Breast epithelium (tissue), 4 donors: ENCODE data around the gene COL23A1. TPM values are rescaled to one million over a fixed set of nuclear protein-coding genes. Genes with fewer than 3 reads are reported as not detected.

Experiments used
- DNase-seq, 2 donors: peaks; one replicate each; pipeline ENCODE4 v3.0.0-alpha.2; 2019; ENCODE audit warnings: low spot score in 2 of 2
- H3K27ac ChIP-seq, 2 donors: fragments of 200-600 bp; sonication (generic) in 1 of 2; one replicate each; pipeline ENCODE4 v1.5.1; 2016 to 2019; ENCODE audit warnings: mild to moderate bottlenecking in 1 of 2
- H3K27me3 ChIP-seq, 2 donors: fragments of 200-600 bp; sonication (generic) in 1 of 2; one replicate each; pipeline versions ENCODE4 v1.5.1 to v1.6.0; 2017 to 2019; ENCODE audit warnings: control low read depth in 1 of 2, mild to moderate bottlenecking in 1 of 2
- H3K36me3 ChIP-seq: fragments of 200-600 bp; one replicate; pipeline ENCODE4 v1.5.1; 2019
- H3K4me1 ChIP-seq, 2 donors: fragments of 200-600 bp; sonication (generic); one replicate each; pipeline ENCODE4 v1.5.1; 2016 to 2019; ENCODE audit warnings: control low read depth in 1 of 2
- H3K4me3 ChIP-seq, 3 donors: fragments of 200-600 bp; sonication (generic); 1 replicate in 2 of 3; 2 replicates in 1 of 3; pipeline ENCODE4 v1.5.1; 2016 to 2019; ENCODE audit warnings: mild to moderate bottlenecking in 3 of 3, moderate library complexity in 2 of 3
- H3K9me3 ChIP-seq, 2 donors: fragments of 200-600 bp; sonication (generic) in 1 of 2; one replicate each; pipeline ENCODE4 v1.5.1; 2016 to 2019; ENCODE audit warnings: control low read depth in 1 of 2
- CTCF ChIP-seq, 3 donors: fragments of 450-650 bp; IDR thresholded peaks; one replicate each; pipeline ENCODE4 v1.5.1; 2016 to 2017; ENCODE audit warnings: antibody characterized with exemption in 3 of 3, mild to moderate bottlenecking in 3 of 3, moderate library complexity in 3 of 3
- POLR2A ChIP-seq: fragments of 450-650 bp; IDR thresholded peaks from one replicate; pipeline ENCODE4 v1.6.1; 2016; ENCODE audit warnings: antibody characterized with exemption, mild to moderate bottlenecking, moderate library complexity
- POLR2AphosphoS5 ChIP-seq, 3 donors: sonication (generic); formaldehyde crosslinking; IDR thresholded peaks; one replicate each; pipeline ENCODE4 v1.6.1; 2017; ENCODE audit warnings: antibody characterized with exemption in 3 of 3
- intact Hi-C: fragments of 100-400 bp; cut with DNase I; formaldehyde crosslinking; loops from one replicate; pipeline ENCODE4 v1.15.1; 2023; ENCODE audit warnings: low total_unique reads
- total RNA-seq, 3 donors: library from RNA; depleted of rRNA; stranded (reverse); fragments of >200 nt; gene quantifications; one replicate each; pipeline ENCODE4 v1.1.0, GENCODE V29; 2016

Gene COL23A1
- total RNA-seq, 3 donors from 2014 or later = 0.32 to 3.3 (median 2.6) TPM

GRCh38 chr5:178308541-178309092, 281.6 kb downstream of the COL23A1 start:
- no peak overlapping the region for H3K4me3 ChIP-seq
- no peaks in the 10 kb centered on the region for H3K36me3 ChIP-seq
- no peak for DNase-seq
- H3K27me3 ChIP-seq = no peaks in the 10 kb centered on the region
- TF ChIP-seq CTCF (IDR thresholded peaks at IDR 0.05) = no peak
- TF ChIP-seq POLR2AphosphoS5 (IDR thresholded peaks at IDR 0.05) = no peak
- TF ChIP-seq POLR2A = no peak
- no peaks in the 10 kb centered on the region for H3K4me1 ChIP-seq
- no peaks in the 10 kb centered on the region for H3K9me3 ChIP-seq
- intact Hi-C loops = no loop called here
- no peak overlapping the region for H3K27ac ChIP-seq

DNA sequence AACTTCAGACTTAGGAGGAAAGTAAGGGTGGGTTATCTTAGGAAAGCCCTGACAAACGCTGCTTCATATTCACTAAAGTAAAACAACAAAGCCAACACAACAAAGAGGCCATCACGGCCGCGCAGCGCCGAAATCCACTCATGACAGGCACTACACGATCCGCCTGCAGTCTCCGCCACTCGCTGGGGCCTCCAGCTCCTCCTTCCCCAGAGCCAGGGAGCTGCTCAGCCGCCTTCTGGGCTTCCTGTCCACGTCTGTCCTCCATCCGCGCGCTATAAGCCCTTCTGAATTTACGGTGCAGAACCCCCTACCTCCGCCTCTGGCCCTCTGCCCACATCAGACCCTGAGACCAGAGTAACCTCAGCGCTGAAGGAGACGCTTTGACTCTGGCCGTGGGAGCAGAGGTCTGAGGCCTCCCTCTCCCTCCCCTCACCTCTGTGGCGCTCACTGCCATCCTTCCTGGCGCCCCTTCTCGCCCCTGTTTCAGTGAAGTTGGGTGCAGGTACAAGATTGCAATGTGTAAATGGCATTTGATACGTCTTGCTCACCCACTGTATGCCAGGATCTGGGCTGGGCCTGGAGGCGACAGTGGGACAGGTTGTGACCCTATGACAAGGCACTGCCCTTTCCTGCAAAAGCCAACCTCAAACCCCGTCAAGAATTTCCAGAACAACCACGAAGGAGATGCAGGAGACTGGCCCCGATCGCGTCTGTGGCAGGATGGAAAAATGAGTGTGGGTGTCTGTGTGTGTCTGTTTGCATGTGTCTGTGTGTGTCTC, 282.7 kb downstream of the COL23A1 start:
- Histone ChIP-seq H3K9me3 (no peaks in the 10 kb centered on the region), H3K36me3 (no peaks in the 10 kb centered on the region), H3K27me3 (no peaks in the 10 kb centered on the region), H3K27ac (no peak overlapping the region), H3K4me3 (no peak overlapping the region), H3K4me1 (no peaks in the 10 kb centered on the region)
- DNase-seq = peak in 1 of 2 donors; percentile 41
- no peak for TF ChIP-seq CTCF (IDR thresholded peaks at IDR 0.05)
- no peak for TF ChIP-seq POLR2A
- TF ChIP-seq POLR2AphosphoS5 (IDR thresholded peaks at IDR 0.05) = no peak
- intact Hi-C loops = no loop called here

DNA sequence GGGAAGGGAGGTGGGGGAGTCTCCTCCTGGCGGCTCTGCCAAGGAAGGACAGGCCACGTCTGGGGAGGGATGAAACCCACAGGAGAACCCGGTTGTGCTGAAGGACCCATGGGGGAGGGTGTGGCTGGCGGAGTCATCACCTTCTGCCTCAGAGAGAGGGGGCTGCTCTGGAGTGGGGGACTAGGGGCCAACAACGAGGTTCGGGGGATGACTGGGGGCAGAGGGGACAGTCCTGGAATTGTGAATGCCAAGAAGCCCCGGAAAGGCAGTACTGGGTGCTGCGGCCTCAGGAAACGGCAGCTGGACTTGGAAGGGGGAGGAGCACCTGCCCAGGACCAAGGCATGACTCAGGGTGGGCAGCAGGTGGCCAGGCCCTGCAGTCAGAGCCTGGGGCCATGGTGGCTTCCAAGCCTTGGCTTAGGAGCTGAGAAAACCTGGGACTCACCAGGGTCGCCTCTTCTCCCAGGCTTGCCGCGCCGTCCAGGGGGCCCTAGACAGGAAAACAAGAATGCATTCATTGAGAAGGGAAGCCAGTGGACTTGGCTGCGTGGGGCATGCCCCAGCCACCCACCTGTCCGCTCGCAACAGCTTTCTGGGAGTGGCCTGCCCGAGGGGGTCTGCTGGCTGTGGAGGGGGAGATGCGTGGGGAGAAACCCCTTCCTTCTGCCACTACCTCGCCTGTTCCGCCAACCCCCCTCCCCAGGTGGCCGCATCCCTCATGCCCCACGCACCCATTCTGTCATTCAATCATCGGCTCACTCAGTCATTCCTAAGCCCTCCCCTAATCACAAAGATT, 283.6 kb downstream of the COL23A1 start:
- no peak overlapping the region for H3K27ac ChIP-seq
- intact Hi-C loops = no loop called here
- no peaks in the 10 kb centered on the region for H3K36me3 ChIP-seq
- peak in 1 of 2 donors; percentile 34 for DNase-seq
- H3K4me3 ChIP-seq = no peak overlapping the region
- no peaks in the 10 kb centered on the region for H3K4me1 ChIP-seq
- no peak for TF ChIP-seq POLR2A
- no peak for TF ChIP-seq POLR2AphosphoS5 (IDR thresholded peaks at IDR 0.05)
- no peak for TF ChIP-seq CTCF (IDR thresholded peaks at IDR 0.05)
- H3K9me3 ChIP-seq = no peaks in the 10 kb centered on the region
- H3K27me3 ChIP-seq = no peaks in the 10 kb centered on the region

- TF ChIP-seq POLR2A = no peak
- TF ChIP-seq POLR2AphosphoS5 (IDR thresholded peaks at IDR 0.05) = no peak
- TF ChIP-seq CTCF (IDR thresholded peaks at IDR 0.05) = no peak
- intact Hi-C loops = no loop called here
- Histone ChIP-seq H3K4me3 (no peak overlapping the region), H3K9me3 (no peaks in the 10 kb centered on the region), H3K36me3 (no peaks in the 10 kb centered on the region), H3K4me1 (no peaks in the 10 kb centered on the region), H3K27ac (no peak overlapping the region), H3K27me3 (no peaks in the 10 kb centered on the region)
- DNase-seq = peak in 1 of 2 donors; percentile 47
Measured at GRCh38 chr5:178305801-178306200, 284.4 kb downstream of the COL23A1 start.
